HG03571 (cell line): ENCODE results near the gene ACOXL.
A peak's percentile ranks its signal among the peaks of the same experiment; 100 is the strongest.

Source experiments
- ATAC-seq: cut with Tn5 transposase; IDR thresholded peaks from one replicate; pipeline ENCODE4 v1.9.1; 2021; ENCODE audit not compliant: unreplicated experiment

The ACOXL gene

DNA sequence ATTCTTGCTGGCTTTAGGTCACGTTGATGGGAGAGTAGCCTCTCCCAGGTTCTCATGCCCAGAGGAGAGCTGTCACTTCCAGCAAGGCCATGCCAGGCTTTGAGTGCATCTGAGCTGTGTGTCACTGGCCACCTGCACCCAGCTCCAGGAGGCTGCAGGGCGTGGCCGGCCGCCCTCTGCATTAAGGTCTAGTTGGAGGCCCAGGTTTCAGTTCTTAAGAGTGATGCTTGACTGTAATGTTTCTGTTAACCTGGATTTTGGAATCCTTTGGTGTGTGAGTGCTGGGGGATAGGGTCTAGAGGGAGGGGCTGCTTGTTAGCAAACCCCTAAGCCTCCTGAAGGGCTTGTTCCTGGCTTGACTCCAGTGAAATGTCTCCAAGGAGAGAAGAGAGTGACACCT is 140.1 kb downstream of the ACOXL start:
- ATAC-seq: no peak

DNA sequence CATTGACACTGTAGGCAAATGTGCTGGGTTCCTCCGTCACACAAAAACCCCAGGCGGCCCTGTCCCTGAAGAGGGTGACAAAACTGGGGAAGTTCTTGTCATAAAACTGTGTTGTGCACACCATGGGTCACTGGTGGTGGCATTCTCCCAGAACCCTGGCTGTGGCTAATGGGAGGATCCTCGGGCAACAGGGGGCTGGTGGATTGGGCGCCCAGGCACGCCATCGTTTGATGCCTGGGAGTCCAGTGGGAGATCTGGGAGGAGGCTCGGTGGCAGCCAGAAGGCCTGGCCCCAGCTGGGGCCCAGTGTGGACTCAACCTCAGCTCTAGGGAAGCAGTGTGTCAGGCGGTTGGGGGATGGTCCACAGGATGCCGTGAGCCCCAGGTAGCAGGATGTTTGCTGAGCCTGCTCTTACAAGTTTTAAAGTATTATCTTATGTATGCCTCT is 140.7 kb downstream of the ACOXL start:
- ATAC-seq: no peak

GRCh38 chr2:110873597-110874452 is 141.5 kb downstream of the ACOXL start:
- no peak for ATAC-seq

- peak; percentile 45 for ATAC-seq
Measured at GRCh38 chr2:110874453-110875383, 142.3 kb downstream of the ACOXL start.

DNA sequence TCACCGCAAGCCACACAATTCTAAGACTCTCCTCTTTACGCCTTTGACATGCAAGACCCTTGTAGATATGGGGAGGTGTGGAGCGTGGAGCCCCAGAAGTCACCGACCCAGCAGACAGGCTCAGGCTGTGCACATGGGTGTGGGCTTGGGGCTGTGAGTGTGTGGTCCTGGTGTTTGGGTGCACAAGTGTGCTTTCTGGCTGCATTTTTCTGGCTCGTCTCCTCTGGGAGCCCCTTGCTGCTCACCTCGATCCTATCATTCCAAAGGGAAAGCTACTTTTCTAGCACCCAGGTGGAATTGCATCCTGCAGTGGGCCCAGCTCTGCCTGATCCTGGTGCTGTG is 143.0 kb downstream of the ACOXL start:
- no peak for ATAC-seq

DNA sequence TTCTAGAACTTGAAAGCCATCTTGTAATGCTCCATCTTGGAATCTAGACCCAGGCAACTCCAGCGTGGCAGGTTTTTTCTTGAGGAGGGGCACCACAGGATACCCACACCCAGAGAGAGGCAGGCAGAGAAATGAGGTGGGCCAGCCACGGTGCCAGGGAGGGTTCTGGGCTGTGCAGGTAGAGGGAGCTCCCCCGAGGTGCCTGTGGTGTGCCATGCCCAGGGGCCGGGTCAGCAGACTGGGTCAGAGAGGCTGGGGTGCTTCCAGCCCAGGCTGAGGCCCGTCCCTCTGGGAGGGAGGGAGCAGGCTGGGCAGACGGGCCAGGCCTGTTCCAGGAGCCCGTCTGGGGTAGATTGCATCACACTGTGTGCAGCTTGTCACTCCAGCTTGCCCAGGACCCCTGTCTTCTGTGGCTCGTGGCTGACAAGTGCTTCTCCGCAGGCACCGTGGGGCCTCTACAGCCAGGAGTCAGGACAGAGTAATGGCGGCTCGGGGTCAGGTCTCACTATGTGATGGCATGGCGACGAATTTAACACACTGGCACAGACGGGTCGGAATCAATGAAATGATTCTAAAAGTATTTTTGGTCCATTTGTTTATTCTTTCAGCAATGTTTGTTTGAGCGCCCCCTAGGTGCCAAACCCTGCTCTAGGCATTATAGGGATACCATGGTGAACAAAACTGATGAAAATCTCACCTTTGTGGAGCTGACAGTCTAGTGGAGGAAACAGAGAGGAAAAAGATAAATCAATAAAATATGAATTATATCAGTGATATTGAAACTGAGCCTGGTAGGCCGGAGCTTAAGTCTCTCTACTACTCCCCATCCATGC is 144.0 kb downstream of the ACOXL start:
- ATAC-seq: no peak

DNA sequence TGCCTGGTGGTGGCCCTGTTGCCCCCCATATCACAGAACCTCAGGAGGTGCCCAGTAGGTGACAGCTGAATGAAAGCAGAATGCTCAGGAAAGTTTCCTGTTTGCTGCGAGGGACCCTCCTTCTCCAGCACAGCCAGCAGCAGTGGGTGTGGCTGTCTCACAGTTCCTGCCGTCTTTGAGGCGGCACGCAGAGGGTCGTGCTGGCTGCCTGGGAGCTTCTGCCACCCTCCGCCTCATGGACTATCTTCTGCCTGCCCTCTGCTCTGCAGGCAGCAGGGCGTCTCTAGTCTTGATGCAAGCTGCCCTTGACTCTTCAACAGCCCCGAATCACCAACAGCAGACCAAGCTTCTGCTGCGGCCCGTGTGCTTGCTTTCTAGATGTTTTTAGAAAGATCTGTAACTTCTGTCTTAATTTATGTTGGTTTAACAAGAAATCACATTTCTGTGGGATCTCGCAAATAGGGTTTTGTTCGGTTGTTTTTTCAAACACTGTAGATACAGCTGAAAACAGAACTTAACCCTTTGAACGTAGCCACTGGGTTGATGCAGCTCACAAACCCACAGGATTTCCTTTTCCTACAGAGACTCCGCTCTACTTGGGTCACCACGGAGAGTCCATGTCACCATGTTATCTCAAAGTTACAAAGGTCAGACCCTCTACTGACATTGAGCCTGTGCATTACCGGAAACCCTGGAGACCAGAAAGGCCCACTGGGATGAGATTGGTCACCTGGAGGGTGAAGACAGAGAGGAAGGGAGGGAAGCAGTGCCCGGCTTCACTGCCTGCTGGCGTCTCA is 144.9 kb downstream of the ACOXL start:
- no peak for ATAC-seq

GRCh38 chr2:110878150-110878549 is 145.8 kb downstream of the ACOXL start:
- no peak for ATAC-seq

- peak; percentile 51 for ATAC-seq
Measured at GRCh38 chr2:110881908-110882307, 149.5 kb downstream of the ACOXL start.

DNA sequence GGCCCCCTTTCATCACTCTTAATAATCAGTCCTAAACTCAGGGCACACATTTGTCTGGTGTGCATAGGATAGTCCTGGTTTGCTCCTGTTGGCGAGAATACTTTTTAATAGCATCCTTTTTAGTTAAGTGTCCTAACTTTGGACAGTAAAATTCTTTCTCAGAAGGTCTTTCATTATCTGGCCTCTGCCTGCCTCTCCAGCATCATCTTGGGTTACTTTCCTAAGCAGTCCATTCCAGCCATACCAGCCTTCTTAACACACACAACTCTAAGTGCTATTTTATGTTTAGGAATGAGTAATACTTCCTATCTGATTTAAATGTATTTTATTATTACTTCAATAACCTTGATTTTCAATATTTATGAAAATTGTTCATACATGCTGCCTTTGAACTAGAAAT is 151.0 kb downstream of the ACOXL start:
- no peak for ATAC-seq

DNA sequence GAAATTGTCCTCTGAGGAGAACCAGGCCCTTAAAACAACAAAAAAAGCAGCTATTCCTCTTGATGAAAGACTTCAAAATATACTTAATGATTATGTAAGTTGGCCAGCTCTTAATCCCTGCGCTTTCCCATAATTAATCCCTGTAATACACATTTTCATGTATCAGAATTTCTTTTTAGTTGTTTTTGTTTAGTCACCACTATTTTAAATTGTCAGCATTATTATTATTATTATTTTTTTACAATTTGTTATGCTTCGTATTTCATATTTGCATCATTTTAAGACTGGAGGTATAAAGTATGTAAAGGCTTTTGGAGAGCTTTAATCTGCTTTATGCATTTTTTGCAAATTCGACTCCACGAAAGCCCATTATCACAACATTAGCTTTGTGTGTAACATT is 152.9 kb downstream of the ACOXL start:
- no peak for ATAC-seq

- ATAC-seq: no peak
Measured at GRCh38 chr2:110886826-110887573, 154.6 kb downstream of the ACOXL start.

DNA sequence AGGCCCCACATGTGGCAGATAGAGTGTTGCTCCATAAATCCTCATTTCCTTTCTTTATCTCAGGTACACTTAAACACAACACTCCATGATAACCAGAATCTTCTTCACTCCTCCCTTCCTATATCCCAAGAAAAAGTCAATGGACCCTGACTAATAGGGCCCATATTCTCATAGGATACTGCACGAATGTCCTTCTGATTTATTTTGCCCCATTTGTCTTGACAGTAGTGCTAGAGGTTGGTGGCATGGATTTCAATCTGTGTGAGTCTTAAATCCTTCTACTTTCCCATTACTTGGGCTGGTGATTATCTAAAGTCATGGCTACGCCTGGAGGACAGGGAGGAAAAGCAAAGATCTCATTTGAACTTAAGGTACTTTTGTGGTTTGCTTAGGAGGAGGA is 156.0 kb downstream of the ACOXL start:
- ATAC-seq: no peak

GRCh38 chr2:110891626-110892025 is 159.3 kb downstream of the ACOXL start:
- ATAC-seq: no peak

GRCh38 chr2:110896226-110896625 is 163.9 kb downstream of the ACOXL start:
- no peak for ATAC-seq

GRCh38 chr2:110897966-110898365 is 165.6 kb downstream of the ACOXL start:
- no peak for ATAC-seq

DNA sequence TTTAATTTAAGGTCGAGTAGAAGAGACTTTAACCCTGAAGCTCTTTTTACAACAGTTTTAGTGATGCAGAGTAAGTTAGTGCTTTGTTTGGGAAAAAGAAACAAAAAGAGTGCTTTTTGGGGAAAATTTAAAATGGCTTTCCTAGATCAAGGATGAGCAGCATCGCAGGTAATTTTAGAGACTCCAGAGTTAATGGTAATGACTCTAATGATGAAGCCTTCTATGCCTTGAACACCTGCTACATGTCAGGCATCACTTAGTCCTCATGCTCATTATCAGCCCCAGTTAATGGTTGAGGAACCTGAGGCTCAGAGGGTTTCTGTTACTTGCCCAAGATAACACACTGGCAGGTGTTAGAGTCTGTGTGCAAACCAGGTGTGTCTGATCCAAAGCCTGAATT is 167.8 kb downstream of the ACOXL start:
- ATAC-seq: no peak

GRCh38 chr2:110903548-110903947 is 171.2 kb downstream of the ACOXL start:
- no peak for ATAC-seq

DNA sequence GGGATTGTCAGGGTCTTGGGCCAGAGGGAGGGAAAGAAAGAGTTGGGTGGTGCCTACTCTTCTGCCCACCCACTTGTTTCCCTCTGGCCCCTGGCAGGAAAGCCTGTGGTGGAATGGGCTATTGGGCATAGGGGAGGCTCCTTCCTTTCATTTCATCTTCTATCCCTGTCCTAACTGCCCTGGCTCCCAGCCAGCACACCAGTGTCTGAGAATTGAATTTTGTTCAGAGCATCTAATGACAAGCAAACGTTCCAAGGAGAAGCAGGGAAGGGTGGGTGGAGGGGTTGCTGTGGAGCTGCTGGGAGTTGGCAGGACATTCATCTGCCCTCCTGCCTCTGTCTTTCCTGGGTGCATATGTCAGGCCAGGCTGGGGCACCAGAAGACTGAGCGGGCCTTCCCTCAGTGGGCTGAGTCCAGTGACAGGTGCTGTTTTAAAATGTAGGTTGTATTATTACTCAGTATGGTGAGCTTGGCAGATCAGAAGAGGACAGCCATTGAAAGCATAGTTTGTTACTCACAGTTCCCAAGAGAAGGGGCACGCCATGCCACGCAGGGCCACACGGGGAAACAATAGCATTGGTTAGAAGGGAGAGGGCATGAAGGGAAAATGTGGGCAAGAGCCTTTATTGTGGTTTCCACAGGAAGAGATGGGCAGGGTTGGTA is 171.9 kb downstream of the ACOXL start:
- no peak for ATAC-seq
